GM19324 (cell line): ENCODE results near the gene PCBP3.
"Not testable (repeated sequence)": the region's sequence is repeated elsewhere in the genome, so short reads cannot be mapped to it uniquely, and the experiment has no call there.

Experiments used
- ATAC-seq: cut with Tn5 transposase; IDR thresholded peaks from one replicate; pipeline ENCODE4 v1.9.1; 2021; ENCODE audit warnings: mild to moderate bottlenecking, moderate library complexity; ENCODE audit not compliant: unreplicated experiment, low FRiP score

The PCBP3 gene

DNA sequence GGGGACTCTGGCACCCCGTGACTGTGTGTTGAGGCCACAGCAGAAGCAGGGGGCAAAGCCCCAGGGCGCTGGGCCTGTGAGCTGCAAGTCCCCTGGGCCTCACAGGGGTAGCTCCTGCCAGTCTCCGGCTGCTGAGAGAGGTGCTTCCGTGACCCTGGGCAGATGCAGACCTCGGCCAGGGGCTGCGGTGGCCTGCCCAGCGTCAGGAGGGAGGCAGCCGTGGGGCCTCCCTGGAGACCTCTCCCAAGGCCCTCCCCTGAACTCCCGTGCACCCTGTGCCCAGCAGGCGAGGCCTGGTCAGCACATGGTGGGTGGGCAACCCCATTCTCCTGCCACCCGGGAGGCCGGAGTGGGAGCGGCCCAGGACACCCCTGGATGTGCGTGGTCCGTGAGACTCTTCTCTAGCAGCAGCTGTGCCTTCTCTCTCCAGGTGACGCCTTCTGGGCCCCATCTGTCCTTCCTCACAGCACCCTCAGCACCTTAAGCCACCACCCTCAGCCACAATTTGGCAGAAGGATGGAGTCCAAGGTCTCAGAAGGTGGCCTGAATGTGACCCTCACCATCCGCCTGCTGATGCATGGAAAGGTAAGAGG, 252.3 kb downstream of the PCBP3 start:
- ATAC-seq = no peak

DNA sequence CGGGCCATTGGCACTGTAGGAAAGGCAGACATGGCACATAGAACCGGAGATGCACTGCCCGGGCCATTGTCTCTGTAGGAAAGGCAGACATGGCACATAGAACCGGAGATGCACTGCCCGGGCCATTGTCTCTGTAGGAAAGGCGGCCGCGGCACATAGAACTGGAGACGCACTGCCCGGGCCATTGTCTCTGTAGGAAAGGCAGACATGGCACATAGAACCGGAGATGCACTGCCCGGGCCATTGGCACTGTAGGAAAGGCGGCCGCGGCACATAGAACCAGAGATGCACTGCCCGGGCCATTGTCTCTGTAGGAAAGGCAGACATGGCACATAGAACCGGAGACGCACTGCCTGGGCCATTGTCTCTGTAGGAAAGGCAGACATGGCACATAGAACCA, 252.9 kb downstream of the PCBP3 start:
- not testable (repeated sequence) for ATAC-seq

DNA sequence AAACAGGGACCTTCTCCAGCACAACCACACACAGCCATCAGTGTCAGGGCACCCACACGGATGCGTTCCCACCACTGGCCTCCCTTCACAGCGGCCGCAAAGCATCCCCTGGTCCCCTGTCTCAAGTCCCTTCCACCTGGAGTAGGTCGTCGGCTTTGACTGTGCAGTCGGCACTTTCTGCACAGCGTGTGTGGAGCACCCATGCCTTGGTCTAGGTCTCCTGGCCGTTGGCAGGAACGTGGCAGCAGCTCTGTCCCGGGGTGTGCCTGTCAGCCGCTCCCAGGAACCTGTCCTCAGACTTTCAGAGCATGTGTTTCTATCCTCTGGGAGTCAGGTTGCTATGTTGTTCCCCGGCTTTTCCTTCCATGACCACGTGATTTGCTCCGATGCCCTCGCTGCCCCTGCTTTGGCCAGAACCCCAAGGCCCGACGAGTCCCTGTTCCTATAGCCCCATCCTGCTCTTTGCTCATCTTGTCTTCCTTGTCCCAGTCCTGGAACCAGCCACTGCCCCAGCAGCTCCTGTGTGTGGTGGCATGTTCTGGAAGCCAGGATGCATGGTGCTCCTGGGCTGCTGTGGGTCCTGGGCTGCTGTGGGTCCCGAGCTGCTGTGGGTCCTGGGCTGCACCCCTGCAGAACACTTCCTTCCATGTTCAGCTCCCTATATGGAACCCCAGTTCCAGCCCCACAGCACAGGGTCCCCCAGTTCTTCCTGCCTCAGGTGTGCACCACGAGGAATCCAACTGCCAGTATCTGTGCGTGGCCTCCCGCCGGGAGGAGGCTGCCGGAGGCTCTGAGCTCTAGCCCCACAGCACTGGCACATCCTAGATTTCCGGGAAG, 253.9 kb downstream of the PCBP3 start:
- ATAC-seq = no peak

DNA sequence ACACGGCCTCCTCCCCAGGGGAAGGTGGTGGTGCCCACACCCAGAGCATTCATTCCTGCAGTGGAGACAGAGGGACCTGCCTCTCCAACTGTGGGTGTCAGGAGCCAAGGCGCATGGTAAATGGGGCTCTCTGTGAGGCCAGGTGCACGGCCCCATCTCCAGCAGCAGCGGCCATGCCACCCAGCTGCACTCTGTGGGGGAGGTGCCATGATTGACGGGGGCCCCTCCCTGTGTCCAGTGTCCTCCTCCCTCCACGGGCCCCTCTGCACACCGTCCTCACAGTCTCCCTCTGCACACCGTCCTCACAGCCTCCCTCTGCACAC, 254.5 kb downstream of the PCBP3 start:
- ATAC-seq = no peak

DNA sequence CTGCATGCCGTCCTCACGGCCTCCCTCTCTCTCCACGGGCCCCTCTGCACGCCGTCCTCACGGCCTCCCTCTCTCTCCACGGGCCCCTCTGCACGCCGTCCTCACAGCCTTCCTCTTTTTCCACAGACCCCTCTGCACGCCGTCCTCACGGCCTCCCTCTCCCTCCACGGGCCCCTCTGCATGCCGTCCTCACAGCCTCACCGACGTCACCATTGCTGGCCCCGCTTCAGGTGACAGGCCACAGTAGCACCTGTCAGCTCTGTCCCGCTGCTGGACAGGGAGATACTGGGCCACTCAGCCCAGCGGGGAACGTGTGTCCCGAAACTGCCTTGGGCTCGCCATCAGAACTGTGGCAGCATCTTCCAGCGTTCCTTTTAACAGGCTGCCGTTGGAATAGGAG, 255.3 kb downstream of the PCBP3 start:
- no peak for ATAC-seq

DNA sequence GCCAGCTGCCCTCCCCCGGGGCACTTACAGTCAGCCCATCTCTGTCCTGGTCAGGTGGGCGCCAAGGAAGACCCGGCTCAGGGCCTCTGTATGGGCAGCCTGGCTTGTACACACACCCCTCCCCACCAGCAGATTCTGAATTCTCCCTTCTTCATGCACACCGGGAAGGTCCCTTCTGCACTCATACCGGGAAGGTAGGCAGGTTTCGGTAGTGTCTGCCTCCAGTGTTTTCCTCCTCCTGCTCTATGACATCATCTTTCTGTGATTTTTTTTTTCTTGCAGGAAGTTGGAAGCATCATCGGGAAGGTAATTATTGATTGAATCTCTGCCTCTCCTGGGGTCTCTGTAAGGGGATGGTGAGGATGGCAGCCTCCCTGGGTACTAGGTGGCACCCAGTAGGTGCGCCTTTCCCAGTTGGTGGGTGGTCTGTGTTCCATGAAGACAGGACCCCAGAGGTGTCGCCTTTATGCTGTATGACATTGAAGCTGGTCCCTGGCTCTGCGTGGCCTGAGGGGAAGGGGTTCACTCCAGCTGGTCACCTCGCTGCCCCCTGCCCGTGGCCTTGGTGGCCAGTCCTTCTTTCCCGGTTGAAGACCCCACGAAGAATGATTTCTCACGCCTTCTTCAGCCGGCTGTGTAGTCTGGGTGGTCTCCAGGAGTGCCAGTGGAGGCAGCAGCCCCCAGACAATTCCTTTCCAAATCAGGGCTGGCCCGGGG, 255.9 kb downstream of the PCBP3 start:
- no peak for ATAC-seq

DNA sequence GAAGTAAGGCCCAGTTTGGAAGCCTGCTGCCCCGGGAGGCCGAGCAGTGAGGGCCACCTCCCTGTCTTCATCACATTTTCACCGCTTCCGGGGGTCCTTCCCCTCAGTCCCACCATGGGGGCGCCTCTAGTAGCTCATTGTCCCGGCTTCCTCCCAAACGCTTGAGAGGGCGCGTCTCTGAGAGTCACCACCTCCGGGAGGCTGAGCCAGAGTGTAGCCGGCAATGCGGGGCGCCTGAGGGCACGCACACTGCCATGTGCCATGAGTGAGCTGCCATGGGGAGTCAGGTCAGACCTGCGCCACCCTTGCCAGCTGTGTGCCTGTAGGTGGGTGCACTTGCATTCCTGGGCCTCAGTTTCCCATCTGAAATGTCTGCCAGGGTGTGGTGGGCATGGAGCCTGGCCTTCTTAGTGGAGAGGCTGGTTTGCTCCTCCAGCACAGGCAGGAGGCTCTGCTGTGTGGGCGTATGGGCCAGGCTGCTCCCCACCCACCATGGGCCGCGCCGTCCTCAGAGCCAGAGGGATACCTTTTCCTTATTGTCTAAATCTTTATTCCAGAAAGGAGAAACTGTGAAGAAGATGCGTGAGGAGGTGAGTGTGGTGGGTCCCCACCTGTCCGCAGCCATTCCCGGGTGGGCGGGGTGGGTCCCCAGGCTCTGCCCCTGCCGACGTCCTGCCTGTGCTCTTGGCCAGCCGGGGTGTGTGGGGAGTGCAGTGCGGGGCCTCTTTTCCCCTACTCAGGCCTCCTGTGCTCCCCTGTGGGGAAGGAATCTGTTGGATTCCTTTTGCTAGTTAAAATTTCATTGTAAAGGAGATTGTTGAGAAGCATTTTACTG, 256.7 kb downstream of the PCBP3 start:
- ATAC-seq = no peak

DNA sequence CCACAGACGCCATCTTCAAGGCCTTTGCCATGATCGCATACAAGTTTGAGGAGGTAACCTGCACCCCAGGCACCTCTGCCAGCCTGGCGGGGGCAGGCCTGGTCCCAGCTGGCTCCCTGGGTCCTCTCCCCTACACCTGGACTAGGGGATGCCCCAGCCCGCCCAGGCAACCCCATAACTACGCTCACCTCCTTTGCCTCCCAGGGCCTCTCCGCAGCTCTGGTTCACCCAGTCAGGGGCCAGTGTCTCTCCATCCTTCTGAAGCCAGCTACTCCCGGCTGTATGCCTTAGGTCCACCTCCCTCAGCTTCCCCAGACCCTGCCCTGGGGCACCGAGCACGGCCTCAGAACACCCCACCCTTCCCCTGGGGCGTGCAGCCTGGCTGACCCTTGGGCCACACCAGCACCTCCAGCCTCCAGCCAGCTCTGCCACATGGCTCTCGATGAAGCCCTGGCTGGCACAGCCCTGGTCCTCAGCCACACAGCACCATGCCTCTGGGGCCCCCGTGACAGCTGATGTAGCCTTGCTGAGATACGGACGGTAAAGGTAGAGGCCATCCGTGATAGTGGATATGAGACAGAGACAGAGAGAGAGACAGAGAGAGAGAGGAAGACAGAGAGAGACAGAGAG, 257.7 kb downstream of the PCBP3 start:
- no peak for ATAC-seq

DNA sequence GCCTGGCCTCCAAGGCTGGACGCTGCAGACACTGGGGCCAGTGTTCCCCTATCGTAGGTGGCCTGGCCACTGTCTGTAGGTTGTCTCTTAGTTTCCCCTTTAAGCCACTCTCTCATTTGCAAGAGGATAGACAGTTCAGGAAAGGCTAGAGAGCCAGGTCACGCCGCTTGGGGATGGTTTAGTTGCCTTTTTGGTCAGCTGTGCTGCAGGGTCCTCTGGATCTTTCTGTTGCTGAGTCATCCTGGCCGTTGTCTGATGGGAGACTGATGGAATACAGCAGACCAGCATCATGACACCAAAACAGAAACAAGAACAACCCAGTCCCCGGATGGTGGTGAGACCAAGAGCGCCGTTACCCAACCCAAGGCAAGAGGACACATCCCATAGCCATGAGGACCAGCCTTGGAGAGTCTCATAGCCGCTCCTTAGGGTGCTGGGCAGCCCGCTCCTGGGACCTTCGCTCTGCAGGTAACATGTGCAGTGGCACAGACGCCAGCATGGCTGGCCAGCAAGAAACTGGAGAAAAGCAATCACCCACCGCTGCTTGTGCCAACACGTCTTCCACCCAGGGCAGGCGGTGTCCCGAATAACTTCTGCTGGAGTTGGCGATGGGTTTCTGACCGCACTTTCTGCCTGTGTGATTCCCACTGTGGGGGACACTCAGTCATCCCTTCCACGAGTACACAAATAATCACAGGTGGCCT, 258.9 kb downstream of the PCBP3 start:
- ATAC-seq = no peak

DNA sequence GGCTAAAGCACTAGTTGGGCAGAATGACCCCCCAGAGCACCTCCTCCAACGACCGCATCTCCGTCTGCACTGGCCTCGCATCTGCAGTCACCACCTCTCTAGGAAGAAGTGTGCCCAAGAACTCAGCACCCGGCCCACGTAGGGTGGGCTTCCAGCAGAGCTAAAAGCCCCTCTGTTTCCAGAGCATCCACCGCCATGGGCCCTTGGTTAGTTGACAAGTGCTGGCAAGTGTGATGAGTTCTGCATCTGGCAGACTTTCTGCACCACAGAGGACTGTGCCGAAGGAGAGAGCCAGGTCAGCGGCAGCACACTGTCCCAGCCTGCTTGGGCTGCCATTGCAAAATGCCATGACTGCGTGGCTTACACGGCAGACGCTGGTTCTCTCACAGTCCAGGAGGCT, 261.7 kb downstream of the PCBP3 start:
- no peak for ATAC-seq

DNA sequence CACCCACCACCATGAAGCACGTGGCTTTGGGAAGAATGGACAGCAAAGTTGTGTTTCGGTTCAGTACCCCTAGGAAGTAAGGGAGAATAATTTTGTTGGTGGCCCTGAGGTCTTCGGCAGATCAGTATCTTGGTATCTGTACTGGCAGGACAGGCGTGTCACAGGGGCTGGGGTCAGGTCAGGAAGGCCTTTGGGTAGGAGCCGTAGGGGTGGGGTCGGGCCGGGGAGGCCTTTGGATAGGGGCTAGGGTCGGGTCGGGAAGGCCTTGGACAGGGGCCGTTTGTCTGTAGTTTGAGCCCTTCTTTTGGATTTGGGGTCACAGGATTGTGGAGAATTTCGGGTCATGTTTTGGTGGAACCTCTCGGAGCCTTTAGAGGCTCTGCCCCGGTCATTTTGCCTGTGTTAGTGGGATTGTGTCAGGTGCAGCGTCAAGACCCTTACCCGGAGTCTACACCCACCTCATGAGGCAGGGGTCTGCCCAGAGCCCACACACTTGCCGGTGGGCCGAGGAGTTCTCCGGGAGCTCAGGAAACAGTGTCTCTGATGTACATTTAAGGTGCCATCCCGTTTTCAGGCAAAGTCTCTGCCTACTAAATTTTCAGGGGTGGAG, 262.8 kb downstream of the PCBP3 start:
- no peak for ATAC-seq

DNA sequence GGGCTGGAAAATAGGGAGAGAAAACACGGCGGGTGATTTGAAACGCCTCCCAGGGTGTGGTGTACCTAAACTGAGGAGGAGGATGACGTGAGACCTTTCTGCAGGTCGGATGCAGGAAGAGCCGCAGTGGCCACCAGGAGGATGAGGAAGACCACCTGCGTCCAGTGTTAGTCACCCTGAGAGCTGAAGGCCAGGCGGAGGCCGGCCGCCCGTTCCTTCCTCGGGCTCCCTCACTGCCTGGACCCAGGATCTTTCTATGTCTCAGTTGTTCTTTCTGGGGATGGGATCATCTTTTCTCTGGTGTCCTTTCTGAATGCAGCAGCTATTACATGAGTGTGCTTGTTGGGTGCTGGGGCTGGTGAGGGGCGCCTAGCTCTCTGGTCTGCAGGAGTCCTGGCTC, 263.3 kb downstream of the PCBP3 start:
- ATAC-seq = no peak

DNA sequence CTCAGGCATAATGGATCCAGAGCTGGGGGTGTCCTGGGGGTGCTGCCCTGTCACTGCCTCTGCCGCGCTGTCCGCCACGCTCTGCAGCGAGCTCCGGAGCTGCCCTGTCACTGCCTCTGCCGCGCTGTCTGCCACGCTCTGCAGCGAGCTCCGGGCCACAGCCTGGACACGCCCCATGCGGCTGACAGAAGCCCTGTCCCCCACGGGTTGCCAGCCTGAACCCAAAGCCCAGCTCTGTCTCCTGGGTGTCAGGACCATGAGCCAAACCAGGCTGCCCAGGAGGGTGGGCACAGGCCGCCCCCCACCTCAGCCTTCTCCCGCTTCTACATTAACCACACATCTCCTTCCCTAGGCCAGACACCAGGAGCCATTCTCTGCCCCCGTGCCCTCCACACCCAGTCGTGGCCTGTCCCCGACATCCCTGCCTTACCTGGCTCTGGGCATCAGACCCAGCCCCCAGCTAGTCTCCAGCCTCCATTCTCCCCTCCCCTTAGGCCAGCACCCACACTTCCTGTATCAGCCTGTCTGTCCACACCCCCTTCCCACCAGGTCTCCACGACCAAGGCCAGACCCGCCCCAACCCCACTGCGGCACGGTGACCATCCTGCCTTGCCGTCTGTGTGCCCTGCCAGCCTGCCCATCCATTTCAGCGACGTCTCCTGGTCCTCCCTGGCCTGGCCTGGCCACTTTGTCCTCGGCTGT, 265.2 kb downstream of the PCBP3 start:
- no peak for ATAC-seq

DNA sequence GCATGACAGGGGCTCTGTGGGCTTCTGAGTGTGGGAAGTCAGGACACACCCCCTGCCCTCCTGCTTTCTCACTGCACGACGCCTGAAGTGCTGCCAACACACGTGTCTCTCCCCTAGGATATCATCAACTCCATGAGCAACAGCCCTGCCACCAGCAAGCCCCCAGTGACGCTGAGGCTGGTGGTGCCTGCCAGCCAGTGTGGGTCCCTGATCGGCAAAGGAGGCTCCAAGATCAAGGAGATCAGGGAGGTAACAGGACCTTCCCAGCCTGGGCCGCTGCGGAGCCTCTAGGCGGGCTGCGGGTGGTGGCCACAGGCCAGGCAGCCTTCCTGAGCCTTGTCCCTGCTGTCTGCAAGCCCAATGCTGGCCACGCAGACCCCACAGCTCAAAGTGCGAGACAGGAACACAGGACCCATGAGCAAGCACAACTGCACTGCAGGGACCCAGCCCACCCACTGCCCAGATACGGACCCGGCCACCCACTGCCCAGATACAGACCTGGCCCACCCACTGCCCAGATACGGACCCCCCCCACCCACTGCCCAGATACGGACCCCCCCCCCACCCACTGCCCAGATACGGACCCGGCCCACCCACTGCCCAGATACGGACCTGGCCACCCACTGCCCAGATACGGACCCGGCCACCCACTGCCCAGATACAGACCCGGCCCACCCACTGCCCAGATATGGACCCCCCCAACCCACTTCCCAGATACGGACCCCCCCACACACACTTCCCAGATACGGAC, 265.9 kb downstream of the PCBP3 start:
- no peak for ATAC-seq

DNA sequence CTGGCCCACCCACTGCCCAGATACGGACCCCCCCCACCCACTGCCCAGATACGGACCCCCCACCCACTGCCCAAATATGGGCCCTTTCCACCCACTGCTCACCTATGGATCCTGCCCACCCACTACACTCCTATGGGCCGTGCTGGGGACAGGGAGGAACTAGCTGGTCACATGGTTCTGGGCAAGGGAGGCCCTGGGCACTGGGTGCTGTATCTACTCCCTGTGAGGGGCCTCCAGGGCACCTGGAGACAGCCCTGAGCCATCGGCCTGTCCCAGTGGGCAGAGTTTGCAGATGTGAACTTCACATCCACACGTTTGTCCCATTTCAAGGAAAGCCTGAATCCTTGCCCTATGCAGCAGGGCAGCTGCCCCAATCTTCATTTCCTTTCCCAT, 266.6 kb downstream of the PCBP3 start:
- ATAC-seq = no peak

DNA sequence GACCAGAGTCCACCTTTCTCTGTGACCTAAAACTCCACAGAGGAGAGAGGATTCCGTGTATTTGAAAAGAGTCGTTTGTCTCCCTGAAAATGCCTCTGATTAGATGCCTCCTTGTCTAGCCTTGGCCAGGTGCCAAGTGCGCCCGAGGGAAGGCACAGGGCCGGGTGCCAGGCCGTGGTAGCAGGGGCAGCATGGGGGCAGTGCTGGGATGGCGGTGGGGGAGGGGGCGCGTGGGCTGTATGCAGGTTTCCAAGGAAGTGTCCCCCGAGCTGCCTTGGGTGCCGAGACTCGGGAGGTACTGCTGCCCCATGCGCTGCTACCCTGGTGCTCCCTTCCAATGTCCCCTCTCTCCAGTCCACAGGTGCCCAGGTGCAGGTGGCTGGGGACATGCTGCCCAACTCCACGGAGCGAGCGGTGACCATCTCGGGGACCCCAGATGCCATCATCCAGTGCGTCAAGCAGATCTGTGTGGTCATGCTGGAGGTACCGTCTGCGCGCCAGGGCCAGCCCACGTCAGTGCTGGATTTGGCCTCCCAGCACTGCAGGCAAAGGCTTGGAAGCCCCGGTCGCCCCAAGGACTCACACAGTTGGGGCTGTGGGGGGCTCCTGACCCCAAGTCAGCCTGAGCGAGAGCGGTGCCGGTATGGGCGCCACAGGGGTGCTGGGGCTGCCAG, 267.2 kb downstream of the PCBP3 start:
- ATAC-seq = no peak

DNA sequence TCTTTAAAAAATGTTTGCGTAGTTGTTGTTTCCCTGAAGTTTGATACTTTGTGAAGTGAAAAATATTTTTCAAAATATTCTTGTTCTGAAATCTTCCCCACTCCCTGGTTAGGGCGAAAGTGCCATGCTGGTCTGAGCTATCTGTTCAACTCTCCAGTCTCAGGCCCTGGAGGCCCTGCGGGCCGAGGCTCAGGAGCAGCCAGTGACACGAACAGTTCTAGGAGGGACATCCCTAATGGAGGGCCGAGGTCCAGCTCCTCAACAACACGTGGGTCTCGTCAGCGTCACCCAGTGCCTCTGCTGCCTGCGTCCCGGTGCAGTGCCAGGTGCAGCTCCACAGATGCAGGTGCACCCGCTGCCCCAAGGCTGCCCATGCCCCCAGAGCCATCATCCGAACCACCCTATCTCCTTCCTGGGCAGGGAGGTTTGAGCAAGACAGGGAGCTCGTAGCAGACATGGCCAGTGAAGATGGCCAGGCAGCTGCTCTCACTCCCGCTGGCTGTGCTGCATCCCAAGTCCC, 268.3 kb downstream of the PCBP3 start:
- ATAC-seq = no peak
